WTC11 (cell line): ENCODE results near the gene KAT7. TPM values are rescaled to one million over a fixed set of nuclear protein-coding genes. Genes with fewer than 3 reads are reported as not detected.

Experiments
- ATAC-seq: fragments of 200-7000 bp; cut with Tn5 transposase; 2 replicates; pipeline ENCODE4 v1.10.0; 2021; ENCODE audit warnings: mild to moderate bottlenecking, moderate library complexity
- CTCF ChIA-PET: fragments of 300-600 bp; sonication (Branson Sonifier 250); formaldehyde crosslinking; loops from one replicate; lab custom pipeline; 2021; ENCODE audit warnings: antibody characterized with exemption; lab: Charles Lee
- POLR2A ChIA-PET: fragments of 350-600 bp; sonication (Branson Sonifier 250); formaldehyde crosslinking; loops from one replicate; lab custom pipeline; 2021; ENCODE audit warnings: antibody characterized with exemption; lab: Charles Lee
- DNase-seq: peaks from one replicate; pipeline ENCODE4 v3.0.0; 2021; ENCODE audit warnings: low spot score
- H3K27ac Mint-ChIP-seq: 2 replicates; pipeline ENCODE4 v1.8.0; 2021; ENCODE audit warnings: mixed read lengths
- H3K27me3 Mint-ChIP-seq: 2 replicates; pipeline ENCODE4 v1.8.0; 2021; ENCODE audit warnings: low read depth, mild to moderate bottlenecking, moderate library complexity, mixed read lengths
- H3K36me3 Mint-ChIP-seq: 2 replicates; pipeline ENCODE4 v1.8.0; 2021; ENCODE audit warnings: mixed read lengths
- H3K4me1 Mint-ChIP-seq: 2 replicates; pipeline ENCODE4 v1.8.0; 2022; ENCODE audit warnings: mixed read lengths
- H3K4me3 Mint-ChIP-seq: 2 replicates; pipeline ENCODE4 v1.8.0; 2021; ENCODE audit warnings: mild to moderate bottlenecking, moderate library complexity, mixed read lengths
- H3K9me3 Mint-ChIP-seq: 2 replicates; pipeline ENCODE4 v1.8.0; 2021; ENCODE audit warnings: mixed read lengths
- ESRRA ChIP-seq: sonication (generic); formaldehyde crosslinking; IDR thresholded peaks from 2 replicates; pipeline ENCODE4 v1.8.1; 2022; ENCODE audit warnings: mild to moderate bottlenecking, missing genetic modification reagents, borderline replicate concordance
- PRRX2 ChIP-seq: fragments of 250-450 bp; sonication (Bioruptor Pico); IDR thresholded peaks from 2 replicates; pipeline ENCODE4 v1.8.0; 2021; ENCODE audit warnings: mild to moderate bottlenecking
- RELA ChIP-seq: sonication (generic); formaldehyde crosslinking; IDR thresholded peaks from 2 replicates; pipeline ENCODE4 v1.8.1; 2022; ENCODE audit warnings: missing genetic modification reagents, mild to moderate bottlenecking, borderline replicate concordance
- SOX15 ChIP-seq: fragments of 250-450 bp; sonication (Bioruptor Pico); IDR thresholded peaks from 2 replicates; pipeline ENCODE4 v1.9.0; 2021; ENCODE audit warnings: mild to moderate bottlenecking
- USF1 ChIP-seq: sonication (generic); formaldehyde crosslinking; IDR thresholded peaks from 2 replicates; pipeline ENCODE4 v1.8.0; 2022; ENCODE audit warnings: mild to moderate bottlenecking, missing genetic modification reagents
- ZNF219 ChIP-seq: sonication (generic); formaldehyde crosslinking; IDR thresholded peaks from 2 replicates; pipeline ENCODE4 v1.8.0; 2023; ENCODE audit warnings: missing genetic modification reagents, mild to moderate bottlenecking, borderline replicate concordance
- ZNF232 ChIP-seq: sonication (generic); formaldehyde crosslinking; IDR thresholded peaks from 2 replicates; pipeline ENCODE4 v1.8.0; 2022; ENCODE audit warnings: mild to moderate bottlenecking, missing genetic modification reagents
- ZNF532 ChIP-seq: fragments of 250-450 bp; sonication (Bioruptor Pico); IDR thresholded peaks from 2 replicates; pipeline ENCODE4 v1.9.0; 2021; ENCODE audit warnings: mild to moderate bottlenecking, borderline replicate concordance
- ZNF671 ChIP-seq: fragments of 250-450 bp; sonication (Bioruptor Pico); IDR thresholded peaks from 2 replicates; pipeline ENCODE4 v1.8.0; 2021; ENCODE audit warnings: mild to moderate bottlenecking
- total RNA-seq: library from RNA; stranded (reverse); gene quantifications from 3 replicates; pipeline ENCODE4 v1.2.3, GENCODE V29; 2021
- TF ChIP-seq, protein P1 (sequence below): fragments of 250-450 bp; sonication (Bioruptor Pico); IDR thresholded peaks from 2 replicates; pipeline ENCODE4 v1.8.0; 2021; ENCODE audit warnings: mild to moderate bottlenecking
- TF ChIP-seq, protein P2 (sequence below): sonication (generic); formaldehyde crosslinking; IDR thresholded peaks from 2 replicates; pipeline ENCODE4 v1.8.0; 2022; ENCODE audit warnings: mild to moderate bottlenecking, missing genetic modification reagents
- TF ChIP-seq, protein P3 (sequence below): sonication (generic); formaldehyde crosslinking; IDR thresholded peaks from 2 replicates; pipeline ENCODE4 v1.8.1; 2023; ENCODE audit warnings: mild to moderate bottlenecking, missing genetic modification reagents, borderline replicate concordance
- TF ChIP-seq, protein P4 (sequence below): sonication (generic); formaldehyde crosslinking; IDR thresholded peaks from 2 replicates; pipeline ENCODE4 v1.8.1; 2023; ENCODE audit warnings: mild to moderate bottlenecking, missing genetic modification reagents, moderate library complexity

Gene KAT7
- total RNA-seq, 1 experiment from 2014 or later, result 199 TPM

DNA sequence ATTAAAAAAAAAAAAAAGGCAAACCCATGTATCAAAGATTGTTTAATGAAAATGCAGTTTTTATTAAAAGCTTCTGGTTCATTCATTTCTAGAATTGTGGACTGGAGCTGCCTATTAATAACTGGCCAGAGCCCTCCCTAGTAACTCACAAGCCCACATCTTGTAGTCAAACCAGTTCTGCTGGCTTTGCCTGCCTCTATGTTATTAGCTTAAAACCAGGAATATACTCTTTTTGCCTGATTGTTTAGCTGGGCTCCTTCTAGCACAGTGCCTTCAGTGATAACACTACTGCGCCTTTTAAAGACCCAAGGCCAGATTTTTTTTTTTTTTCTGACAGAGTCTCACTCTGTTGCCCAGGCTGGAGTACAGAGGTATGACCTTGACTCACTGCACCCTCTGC is 33.4 kb downstream of the KAT7 start (continued):
- TF ChIP-seq ZNF532 (CRISPR knock-in tag), result no peak
- TF ChIP-seq PRRX2, result no peak

DNA sequence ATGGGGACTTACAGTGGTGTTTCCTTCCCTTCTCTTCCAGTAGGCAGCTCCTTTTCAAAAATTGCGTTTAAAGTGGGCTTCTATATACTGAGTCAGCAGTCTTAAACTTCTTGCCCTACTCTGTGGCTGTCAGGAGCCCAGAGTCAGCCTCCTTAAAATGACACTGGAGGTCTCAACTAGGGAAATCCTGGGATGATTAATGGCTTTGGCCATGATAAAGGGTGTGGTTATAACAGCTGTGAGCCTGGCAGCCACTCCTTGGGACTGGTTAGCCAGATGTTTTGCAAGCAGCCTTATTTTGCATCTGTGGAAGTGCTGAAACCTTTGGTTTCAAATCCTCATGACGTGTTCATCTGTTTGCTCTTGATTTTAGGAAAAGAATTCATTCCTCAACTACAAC is 34.3 kb downstream of the KAT7 start:
- POLR2A ChIA-PET, result no interaction called here

GRCh38 chr17:49823614-49824013 is 35.1 kb downstream of the KAT7 start:
- ChIA-PET CTCF (no interaction called here), POLR2A (no interaction called here)
- H3K4me3 Mint-ChIP-seq, result no peak overlapping the region
- H3K9me3 Mint-ChIP-seq, result no peaks in the 10 kb centered on the region
- H3K36me3 Mint-ChIP-seq, result peaks cover 85% of the 10 kb centered on the region
- H3K27me3 Mint-ChIP-seq, result no peaks in the 10 kb centered on the region
- H3K27ac Mint-ChIP-seq, result peak overlapping the region; percentile 8; the same call in 1 of the 2 replicates
- no peak for DNase-seq
- peaks cover 50% of the 10 kb centered on the region for H3K4me1 Mint-ChIP-seq
- no peak for ATAC-seq
- TF ChIP-seq ZNF671 (CRISPR knock-in tag) (no peak), ZNF532 (CRISPR knock-in tag) (no peak), SOX15 (no peak), ESRRA (CRISPR knock-in tag) (no peak), RELA (no peak), ZNF219 (CRISPR knock-in tag) (no peak), ZNF232 (no peak), USF1 (CRISPR knock-in tag) (no peak)
- TF ChIP-seq, protein P1, sequence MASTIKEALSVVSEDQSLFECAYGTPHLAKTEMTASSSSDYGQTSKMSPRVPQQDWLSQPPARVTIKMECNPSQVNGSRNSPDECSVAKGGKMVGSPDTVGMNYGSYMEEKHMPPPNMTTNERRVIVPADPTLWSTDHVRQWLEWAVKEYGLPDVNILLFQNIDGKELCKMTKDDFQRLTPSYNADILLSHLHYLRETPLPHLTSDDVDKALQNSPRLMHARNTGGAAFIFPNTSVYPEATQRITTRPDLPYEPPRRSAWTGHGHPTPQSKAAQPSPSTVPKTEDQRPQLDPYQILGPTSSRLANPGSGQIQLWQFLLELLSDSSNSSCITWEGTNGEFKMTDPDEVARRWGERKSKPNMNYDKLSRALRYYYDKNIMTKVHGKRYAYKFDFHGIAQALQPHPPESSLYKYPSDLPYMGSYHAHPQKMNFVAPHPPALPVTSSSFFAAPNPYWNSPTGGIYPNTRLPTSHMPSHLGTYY (CRISPR knock-in tag), result no peak
- TF ChIP-seq, protein P2, sequence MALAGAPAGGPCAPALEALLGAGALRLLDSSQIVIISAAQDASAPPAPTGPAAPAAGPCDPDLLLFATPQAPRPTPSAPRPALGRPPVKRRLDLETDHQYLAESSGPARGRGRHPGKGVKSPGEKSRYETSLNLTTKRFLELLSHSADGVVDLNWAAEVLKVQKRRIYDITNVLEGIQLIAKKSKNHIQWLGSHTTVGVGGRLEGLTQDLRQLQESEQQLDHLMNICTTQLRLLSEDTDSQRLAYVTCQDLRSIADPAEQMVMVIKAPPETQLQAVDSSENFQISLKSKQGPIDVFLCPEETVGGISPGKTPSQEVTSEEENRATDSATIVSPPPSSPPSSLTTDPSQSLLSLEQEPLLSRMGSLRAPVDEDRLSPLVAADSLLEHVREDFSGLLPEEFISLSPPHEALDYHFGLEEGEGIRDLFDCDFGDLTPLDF (CRISPR knock-in tag), result no peak
- TF ChIP-seq, protein P3, sequence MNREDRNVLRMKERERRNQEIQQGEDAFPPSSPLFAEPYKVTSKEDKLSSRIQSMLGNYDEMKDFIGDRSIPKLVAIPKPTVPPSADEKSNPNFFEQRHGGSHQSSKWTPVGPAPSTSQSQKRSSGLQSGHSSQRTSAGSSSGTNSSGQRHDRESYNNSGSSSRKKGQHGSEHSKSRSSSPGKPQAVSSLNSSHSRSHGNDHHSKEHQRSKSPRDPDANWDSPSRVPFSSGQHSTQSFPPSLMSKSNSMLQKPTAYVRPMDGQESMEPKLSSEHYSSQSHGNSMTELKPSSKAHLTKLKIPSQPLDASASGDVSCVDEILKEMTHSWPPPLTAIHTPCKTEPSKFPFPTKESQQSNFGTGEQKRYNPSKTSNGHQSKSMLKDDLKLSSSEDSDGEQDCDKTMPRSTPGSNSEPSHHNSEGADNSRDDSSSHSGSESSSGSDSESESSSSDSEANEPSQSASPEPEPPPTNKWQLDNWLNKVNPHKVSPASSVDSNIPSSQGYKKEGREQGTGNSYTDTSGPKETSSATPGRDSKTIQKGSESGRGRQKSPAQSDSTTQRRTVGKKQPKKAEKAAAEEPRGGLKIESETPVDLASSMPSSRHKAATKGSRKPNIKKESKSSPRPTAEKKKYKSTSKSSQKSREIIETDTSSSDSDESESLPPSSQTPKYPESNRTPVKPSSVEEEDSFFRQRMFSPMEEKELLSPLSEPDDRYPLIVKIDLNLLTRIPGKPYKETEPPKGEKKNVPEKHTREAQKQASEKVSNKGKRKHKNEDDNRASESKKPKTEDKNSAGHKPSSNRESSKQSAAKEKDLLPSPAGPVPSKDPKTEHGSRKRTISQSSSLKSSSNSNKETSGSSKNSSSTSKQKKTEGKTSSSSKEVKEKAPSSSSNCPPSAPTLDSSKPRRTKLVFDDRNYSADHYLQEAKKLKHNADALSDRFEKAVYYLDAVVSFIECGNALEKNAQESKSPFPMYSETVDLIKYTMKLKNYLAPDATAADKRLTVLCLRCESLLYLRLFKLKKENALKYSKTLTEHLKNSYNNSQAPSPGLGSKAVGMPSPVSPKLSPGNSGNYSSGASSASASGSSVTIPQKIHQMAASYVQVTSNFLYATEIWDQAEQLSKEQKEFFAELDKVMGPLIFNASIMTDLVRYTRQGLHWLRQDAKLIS, result no peak
- TF ChIP-seq, protein P4, sequence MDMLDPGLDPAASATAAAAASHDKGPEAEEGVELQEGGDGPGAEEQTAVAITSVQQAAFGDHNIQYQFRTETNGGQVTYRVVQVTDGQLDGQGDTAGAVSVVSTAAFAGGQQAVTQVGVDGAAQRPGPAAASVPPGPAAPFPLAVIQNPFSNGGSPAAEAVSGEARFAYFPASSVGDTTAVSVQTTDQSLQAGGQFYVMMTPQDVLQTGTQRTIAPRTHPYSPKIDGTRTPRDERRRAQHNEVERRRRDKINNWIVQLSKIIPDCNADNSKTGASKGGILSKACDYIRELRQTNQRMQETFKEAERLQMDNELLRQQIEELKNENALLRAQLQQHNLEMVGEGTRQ (CRISPR knock-in tag), result no peak

More for the DNA sequence above, 34.3 kb downstream of the KAT7 start:
- Mint-ChIP-seq H3K36me3 (peaks cover 85% of the 10 kb centered on the region), H3K27me3 (no peaks in the 10 kb centered on the region), H3K4me1 (peaks cover 57% of the 10 kb centered on the region), H3K27ac (peak overlapping the region; percentile 44), H3K9me3 (no peaks in the 10 kb centered on the region), H3K4me3 (no peak overlapping the region)
- no peak for TF ChIP-seq SOX15
- TF ChIP-seq, protein P2 (CRISPR knock-in tag), result no peak
- ATAC-seq (no peak), DNase-seq (no peak)
- CTCF ChIA-PET, result no interaction called here
